ENCODE measurements around the gene RALGDS. TPM values are rescaled to one million over a fixed set of nuclear protein-coding genes. Genes with fewer than 3 reads are reported as not detected.
"Not testable (repeated sequence)": the region's sequence is repeated elsewhere in the genome, so short reads cannot be mapped to it uniquely, and the experiment has no call there.

Gene RALGDS
- total RNA-seq, 1 donor from 2014 or later = 78.8 TPM

- no peaks in the 10 kb centered on the region for H3K27me3 Mint-ChIP-seq (ENCODE audit: low read depth)
- no peak for DNase-seq (ENCODE audit: low spot score)
- H3K4me1 Mint-ChIP-seq (ENCODE audit: low read depth) = peaks cover 23% of the 10 kb centered on the region
- no peaks in the 10 kb centered on the region for H3K9me3 Mint-ChIP-seq
- no peak overlapping the region for H3K4me3 Mint-ChIP-seq (ENCODE audit: low read depth)
- peaks cover 5% of the 10 kb centered on the region for H3K36me3 Mint-ChIP-seq (ENCODE audit: low read depth)
- intact Hi-C loops (cut with micrococcal nuclease) = no loop called here
- no peak overlapping the region for H3K27ac Mint-ChIP-seq
Measured at GRCh38 chr9:133063500-133064231, 57.4 kb downstream of the RALGDS start.

- Mint-ChIP-seq H3K4me3 (ENCODE audit: low read depth) (no peak overlapping the region), H3K4me1 (ENCODE audit: low read depth) (peaks cover 29% of the 10 kb centered on the region), H3K27ac (no peak overlapping the region), H3K9me3 (no peaks in the 10 kb centered on the region), H3K27me3 (ENCODE audit: low read depth) (no peaks in the 10 kb centered on the region), H3K36me3 (ENCODE audit: low read depth) (peaks cover 10% of the 10 kb centered on the region)
- intact Hi-C loops (cut with micrococcal nuclease) = no loop called here
- DNase-seq (ENCODE audit: low spot score) = no peak
Measured at GRCh38 chr9:133063159-133063499, 57.9 kb downstream of the RALGDS start.

GRCh38 chr9:133062569-133062968 lies 58.5 kb downstream of the RALGDS start:
- H3K27ac Mint-ChIP-seq; H3K4me3 Mint-ChIP-seq (ENCODE audit: low read depth); DNase-seq (ENCODE audit: low spot score); intact Hi-C loops (cut with micrococcal nuclease); H3K27me3 Mint-ChIP-seq (ENCODE audit: low read depth); H3K9me3 Mint-ChIP-seq: not testable (repeated sequence)
- peaks cover 12% of the 10 kb centered on the region for H3K36me3 Mint-ChIP-seq (ENCODE audit: low read depth)
- peaks cover 32% of the 10 kb centered on the region for H3K4me1 Mint-ChIP-seq (ENCODE audit: low read depth)

GRCh38 chr9:133061764-133062145 lies 59.3 kb downstream of the RALGDS start, which contains the start of gene CEL:
CEL (plus strand) TSS chr9:133061981; CDS start chr9:133062003, 22 bp downstream.
- peaks cover 34% of the 10 kb centered on the region for H3K4me1 Mint-ChIP-seq (ENCODE audit: low read depth)
- intact Hi-C loops (cut with micrococcal nuclease); H3K27me3 Mint-ChIP-seq (ENCODE audit: low read depth); H3K9me3 Mint-ChIP-seq; H3K4me3 Mint-ChIP-seq (ENCODE audit: low read depth); DNase-seq (ENCODE audit: low spot score): not testable (repeated sequence)
- peaks cover 12% of the 10 kb centered on the region for H3K36me3 Mint-ChIP-seq (ENCODE audit: low read depth)
- H3K27ac Mint-ChIP-seq = peak within 1 kb of the TSS; percentile 65

GRCh38 chr9:133061019-133061763 lies 59.8 kb downstream of the RALGDS start:
- not testable (repeated sequence) for H3K4me3 Mint-ChIP-seq (ENCODE audit: low read depth)

GRCh38 chr9:133060417-133060841 lies 60.6 kb downstream of the RALGDS start:
- no peak for DNase-seq (ENCODE audit: low spot score)
- H3K36me3 Mint-ChIP-seq (ENCODE audit: low read depth) = peaks cover 23% of the 10 kb centered on the region
- no peaks in the 10 kb centered on the region for H3K27me3 Mint-ChIP-seq (ENCODE audit: low read depth)
- intact Hi-C loops (cut with micrococcal nuclease) = no loop called here
- H3K27ac Mint-ChIP-seq = peak overlapping the region; percentile 81
- H3K9me3 Mint-ChIP-seq = no peaks in the 10 kb centered on the region
- peak overlapping the region; percentile 35 for H3K4me3 Mint-ChIP-seq (ENCODE audit: low read depth)
- H3K4me1 Mint-ChIP-seq (ENCODE audit: low read depth) = peaks cover 40% of the 10 kb centered on the region

More at GRCh38 chr9:133061019-133061763, 59.8 kb downstream of the RALGDS start:
- intact Hi-C loops (cut with micrococcal nuclease); H3K27me3 Mint-ChIP-seq (ENCODE audit: low read depth); H3K9me3 Mint-ChIP-seq; DNase-seq (ENCODE audit: low spot score): not testable (repeated sequence)
- H3K4me1 Mint-ChIP-seq (ENCODE audit: low read depth) = peaks cover 38% of the 10 kb centered on the region
- H3K36me3 Mint-ChIP-seq (ENCODE audit: low read depth) = peaks cover 17% of the 10 kb centered on the region
- H3K27ac Mint-ChIP-seq = peak overlapping the region; percentile 65

- peak overlapping the region; percentile 92 for H3K27ac Mint-ChIP-seq
- peaks cover 40% of the 10 kb centered on the region for H3K4me1 Mint-ChIP-seq (ENCODE audit: low read depth)
- peaks cover 26% of the 10 kb centered on the region for H3K36me3 Mint-ChIP-seq (ENCODE audit: low read depth)
- intact Hi-C loops (cut with micrococcal nuclease) = no loop called here
- H3K27me3 Mint-ChIP-seq (ENCODE audit: low read depth) = no peaks in the 10 kb centered on the region
- no peaks in the 10 kb centered on the region for H3K9me3 Mint-ChIP-seq
- no peak for DNase-seq (ENCODE audit: low spot score)
- H3K4me3 Mint-ChIP-seq (ENCODE audit: low read depth) = peak overlapping the region; percentile 8
Measured at GRCh38 chr9:133059623-133060022, 61.4 kb downstream of the RALGDS start.

- DNase-seq (ENCODE audit: low spot score) = no peak
- Mint-ChIP-seq H3K27ac (peak overlapping the region; percentile 92), H3K4me3 (ENCODE audit: low read depth) (peak overlapping the region; percentile 27), H3K9me3 (no peaks in the 10 kb centered on the region), H3K27me3 (ENCODE audit: low read depth) (no peaks in the 10 kb centered on the region), H3K4me1 (ENCODE audit: low read depth) (peaks cover 40% of the 10 kb centered on the region), H3K36me3 (ENCODE audit: low read depth) (peaks cover 33% of the 10 kb centered on the region)
- intact Hi-C loops (cut with micrococcal nuclease) = no loop called here
Measured at GRCh38 chr9:133058550-133059320, 62.3 kb downstream of the RALGDS start.

- Mint-ChIP-seq H3K27me3 (ENCODE audit: low read depth) (no peaks in the 10 kb centered on the region), H3K4me3 (ENCODE audit: low read depth) (no peak overlapping the region), H3K36me3 (ENCODE audit: low read depth) (peaks cover 36% of the 10 kb centered on the region), H3K27ac (peak overlapping the region; percentile 20), H3K4me1 (ENCODE audit: low read depth) (peaks cover 40% of the 10 kb centered on the region), H3K9me3 (no peaks in the 10 kb centered on the region)
- no peak for DNase-seq (ENCODE audit: low spot score)
- intact Hi-C loops (cut with micrococcal nuclease) = no loop called here
Measured at GRCh38 chr9:133058071-133058470, 63.0 kb downstream of the RALGDS start.

- no peak for DNase-seq (ENCODE audit: low spot score)
- intact Hi-C loops (cut with micrococcal nuclease) = no loop called here
- H3K4me3 Mint-ChIP-seq (ENCODE audit: low read depth) = no peak overlapping the region
- peaks cover 37% of the 10 kb centered on the region for H3K36me3 Mint-ChIP-seq (ENCODE audit: low read depth)
- H3K27me3 Mint-ChIP-seq (ENCODE audit: low read depth) = no peaks in the 10 kb centered on the region
- H3K4me1 Mint-ChIP-seq (ENCODE audit: low read depth) = peaks cover 40% of the 10 kb centered on the region
- H3K9me3 Mint-ChIP-seq = no peaks in the 10 kb centered on the region
- peak overlapping the region; percentile 39 for H3K27ac Mint-ChIP-seq
Measured at GRCh38 chr9:133057553-133057952, 63.5 kb downstream of the RALGDS start.

- Mint-ChIP-seq H3K36me3 (ENCODE audit: low read depth) (peaks cover 41% of the 10 kb centered on the region), H3K4me3 (ENCODE audit: low read depth) (no peak overlapping the region), H3K4me1 (ENCODE audit: low read depth) (peaks cover 39% of the 10 kb centered on the region), H3K27ac (no peak overlapping the region), H3K27me3 (ENCODE audit: low read depth) (no peaks in the 10 kb centered on the region), H3K9me3 (no peaks in the 10 kb centered on the region)
- intact Hi-C loops (cut with micrococcal nuclease) = no loop called here
- no peak for DNase-seq (ENCODE audit: low spot score)
Measured at GRCh38 chr9:133057006-133057405, 64.0 kb downstream of the RALGDS start.

- Mint-ChIP-seq H3K4me1 (ENCODE audit: low read depth) (peaks cover 39% of the 10 kb centered on the region), H3K36me3 (ENCODE audit: low read depth) (peaks cover 45% of the 10 kb centered on the region), H3K9me3 (no peaks in the 10 kb centered on the region), H3K27ac (peak overlapping the region; percentile 60), H3K27me3 (ENCODE audit: low read depth) (no peaks in the 10 kb centered on the region), H3K4me3 (ENCODE audit: low read depth) (no peak overlapping the region)
- no peak for DNase-seq (ENCODE audit: low spot score)
- intact Hi-C loops (cut with micrococcal nuclease) = no loop called here
Measured at GRCh38 chr9:133056533-133056932, 64.5 kb downstream of the RALGDS start.
